ENCODE data around the gene ARHGEF33.

ARHGEF33 gene

DNA sequence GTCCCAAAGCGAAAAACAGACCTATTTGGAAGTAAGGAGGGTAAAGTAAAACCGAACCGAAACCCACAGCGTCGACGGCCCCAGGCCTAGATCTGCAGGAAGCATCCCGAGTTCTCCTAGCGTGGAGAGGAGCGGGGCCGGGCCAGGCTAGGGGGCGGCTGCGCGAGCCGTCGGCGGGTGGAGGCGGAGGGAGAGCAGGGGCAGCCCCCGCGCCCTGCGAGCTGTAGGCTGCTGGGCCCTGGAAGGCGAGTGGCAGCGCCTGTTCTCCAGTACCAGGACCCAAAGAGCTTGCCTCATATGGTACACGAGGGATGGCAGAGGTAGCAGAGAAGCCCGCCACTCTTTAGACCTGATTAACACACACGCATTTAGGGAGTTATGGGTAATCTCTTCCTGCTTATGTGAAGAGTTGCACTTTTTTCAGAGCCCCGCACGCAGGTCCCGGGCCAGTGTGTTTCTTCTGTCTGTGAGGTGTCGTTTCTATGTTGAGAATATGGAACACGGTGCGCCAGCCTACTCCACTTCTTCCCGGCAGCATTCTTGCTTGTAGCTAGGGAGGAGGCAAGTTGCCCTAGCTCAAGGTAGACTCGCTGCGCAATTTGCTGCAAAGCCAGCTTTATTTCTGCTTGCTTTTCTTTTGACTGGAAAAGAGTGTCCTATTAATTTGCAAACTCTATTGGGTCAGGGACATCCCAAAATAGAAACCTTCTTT is 71.1 kb downstream of the ARHGEF33 start:
- DNase-seq: no peak

DNA sequence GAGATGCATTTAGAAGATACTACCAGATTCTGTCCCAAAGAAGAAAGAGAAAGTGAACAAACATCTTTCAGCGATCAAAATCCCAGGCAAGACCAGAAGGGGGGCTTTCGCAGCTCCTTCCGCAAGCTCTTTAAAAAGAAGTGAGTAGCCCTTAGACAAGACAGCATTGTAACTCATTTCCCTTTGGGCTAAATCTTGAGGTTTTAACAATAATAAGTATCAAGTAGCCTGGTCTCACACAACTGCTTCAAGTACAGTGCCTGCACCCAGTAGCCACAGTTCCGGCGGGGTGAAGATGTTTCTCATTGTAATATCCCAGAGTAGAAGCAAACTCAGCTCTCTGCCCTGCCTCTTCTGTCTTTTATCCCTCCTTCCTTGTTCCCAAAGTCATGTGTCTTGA is 76.3 kb downstream of the ARHGEF33 start:
- no peak for DNase-seq

DNA sequence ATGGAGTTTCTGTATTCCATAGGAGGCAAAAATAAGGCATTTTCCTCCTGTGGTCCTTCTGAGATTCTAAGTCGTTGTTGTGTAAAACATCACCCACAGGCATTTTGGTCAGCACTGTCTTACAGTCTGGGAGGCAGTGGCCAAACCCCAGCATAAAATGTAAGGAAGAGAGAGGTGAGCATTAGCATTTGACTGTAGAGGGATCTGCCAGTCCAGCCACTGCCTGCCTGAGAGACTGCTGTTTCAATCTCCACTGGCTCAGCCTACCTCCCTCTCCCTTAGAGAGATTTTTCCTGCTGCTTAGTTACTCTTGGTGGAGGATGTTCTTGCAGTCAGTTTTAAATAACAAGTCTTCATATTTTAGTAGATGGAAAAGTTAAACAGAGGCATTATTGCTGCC is 77.0 kb downstream of the ARHGEF33 start:
- DNase-seq: no peak

DNA sequence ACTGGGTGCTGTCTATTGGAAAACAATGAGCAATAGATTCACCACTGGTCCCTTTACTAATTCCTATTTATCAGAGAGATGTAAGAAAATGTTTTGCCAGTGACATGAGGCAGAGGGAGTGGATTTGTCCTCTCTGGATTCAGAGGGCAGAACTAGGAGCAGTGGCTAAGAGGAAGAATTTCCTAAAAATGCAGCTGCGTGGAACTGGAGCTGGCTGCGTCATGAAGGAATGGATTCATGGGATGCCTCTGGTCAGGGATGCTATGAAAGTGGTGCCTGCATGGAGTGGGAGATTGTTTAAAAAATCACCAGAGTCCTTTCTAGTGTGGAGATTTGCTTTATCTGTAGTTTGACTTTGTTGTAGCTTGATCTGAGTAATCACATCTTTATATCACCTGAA is 78.3 kb downstream of the ARHGEF33 start:
- DNase-seq: no peak

DNA sequence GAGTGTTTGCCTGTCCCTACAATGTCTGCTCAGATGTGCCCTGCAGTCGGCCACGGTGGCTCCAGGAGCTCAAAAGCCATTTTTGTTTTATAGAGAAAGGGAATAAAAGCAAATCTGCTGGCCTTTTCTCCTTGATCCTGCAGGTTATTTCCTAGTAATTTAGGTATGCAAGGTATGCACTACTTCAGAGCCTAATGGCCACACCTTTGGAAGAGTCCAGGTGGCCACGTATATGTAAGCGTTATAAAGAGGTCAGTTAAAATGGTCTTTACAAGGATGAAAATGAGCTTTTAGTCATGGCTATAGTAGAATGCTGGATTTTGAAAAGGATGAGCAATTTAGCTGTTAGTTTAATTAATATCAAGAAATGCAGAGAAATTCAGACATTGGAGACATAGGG is 81.7 kb downstream of the ARHGEF33 start:
- DNase-seq: no peak

DNA sequence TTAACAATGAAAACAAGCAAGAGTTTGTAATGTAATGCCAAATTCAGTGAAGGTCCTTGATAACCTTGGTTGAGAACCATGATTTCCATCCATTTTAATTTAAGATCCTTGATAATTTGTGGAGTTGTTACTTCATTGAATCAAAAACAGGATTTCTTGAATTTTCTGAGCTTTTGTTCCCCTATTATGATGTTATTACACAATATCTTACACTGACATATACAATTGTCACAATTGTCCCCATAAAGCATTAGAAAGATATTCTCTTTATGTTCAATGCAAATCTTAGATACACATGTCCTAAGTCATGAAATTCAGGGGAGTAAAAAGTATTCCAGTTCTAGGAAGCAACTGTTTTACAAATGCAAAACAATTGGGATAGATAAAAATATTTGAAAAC is 83.6 kb downstream of the ARHGEF33 start:
- DNase-seq: no peak

DNA sequence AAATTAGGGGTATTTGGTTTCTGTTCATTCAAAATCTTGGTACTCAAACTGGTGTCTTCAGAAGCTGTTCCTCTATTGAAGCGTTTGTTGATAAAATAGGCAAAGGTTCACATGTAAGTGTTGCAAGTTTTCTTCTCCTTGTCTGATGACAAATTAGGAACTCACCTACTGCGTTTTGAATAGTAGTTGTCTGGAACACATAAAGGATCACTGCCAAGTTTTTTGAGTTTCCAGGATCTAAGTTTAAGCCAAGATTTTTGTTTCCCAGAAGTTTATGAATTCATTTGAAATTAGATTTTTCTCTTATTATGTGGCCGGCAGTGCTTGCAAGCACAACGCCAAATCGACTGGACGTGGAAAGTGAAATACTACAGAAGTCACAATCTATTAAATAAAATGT is 85.4 kb downstream of the ARHGEF33 start:
- DNase-seq: no peak

DNA sequence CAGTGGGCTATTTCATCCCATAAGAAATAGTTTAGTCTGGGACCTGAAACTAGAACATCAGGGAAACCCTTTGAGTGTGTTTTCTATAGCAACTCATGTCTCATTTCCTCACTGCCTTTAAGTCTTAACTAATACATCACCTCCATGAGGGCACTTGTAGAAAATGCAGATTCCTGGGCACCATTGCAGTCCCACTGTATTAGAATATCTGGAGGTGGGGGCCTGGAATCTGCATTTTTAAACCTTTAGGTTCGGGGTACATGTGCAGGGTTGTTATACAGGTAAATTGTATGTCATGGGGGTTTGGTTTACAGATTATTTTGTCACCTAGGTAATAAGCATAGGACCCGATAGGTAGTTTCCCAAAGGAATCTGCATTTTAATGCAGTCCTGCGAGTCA is 87.4 kb downstream of the ARHGEF33 start:
- DNase-seq: no peak

DNA sequence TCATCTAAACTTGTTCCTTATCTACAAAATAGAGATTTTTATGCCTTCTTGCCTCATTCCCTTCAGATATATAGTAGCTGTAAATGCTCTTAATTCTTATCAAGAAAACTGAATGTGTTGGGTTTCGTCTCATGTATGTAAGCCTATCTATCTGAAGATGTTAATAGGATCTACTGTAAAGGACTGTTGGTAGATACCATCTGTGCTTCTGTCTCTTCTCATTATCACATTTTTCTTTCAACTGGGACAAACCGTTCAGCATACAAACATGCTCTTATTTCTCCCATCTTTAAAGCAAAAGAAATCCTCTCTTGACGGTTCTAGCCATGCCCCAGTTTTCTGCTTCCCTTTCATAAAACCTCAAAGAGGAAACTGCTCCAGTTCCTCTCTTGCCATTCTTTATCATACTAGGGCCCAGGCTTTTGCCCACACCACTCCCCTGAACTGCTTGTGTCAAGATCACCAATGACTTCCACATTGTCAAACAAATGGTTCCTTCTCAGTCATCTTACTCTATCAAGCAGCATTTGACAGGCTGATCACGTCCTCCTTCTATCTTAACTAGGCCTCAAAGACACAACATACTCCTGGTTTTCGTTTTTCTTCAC is 88.7 kb downstream of the ARHGEF33 start:
- no peak for DNase-seq

DNA sequence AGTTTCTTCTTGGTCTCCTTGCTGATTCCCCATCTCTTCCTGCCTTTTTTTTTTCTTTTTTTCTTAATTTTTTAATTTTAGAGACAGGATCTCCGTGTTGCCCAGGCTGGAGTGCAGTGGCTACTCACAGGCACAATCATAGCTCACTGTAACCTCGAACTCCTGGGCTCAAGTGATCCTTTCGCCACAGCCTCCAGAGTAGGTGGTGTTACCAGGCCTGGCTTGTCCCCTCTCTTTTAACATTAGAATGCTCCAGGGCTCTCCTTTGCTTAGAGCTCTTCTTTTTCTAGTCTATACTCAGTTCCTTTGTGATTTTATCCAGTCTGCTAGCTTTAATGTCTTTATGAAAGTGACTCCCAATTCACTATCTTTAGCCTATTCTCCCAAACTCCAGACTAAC is 89.2 kb downstream of the ARHGEF33 start:
- DNase-seq: no peak

DNA sequence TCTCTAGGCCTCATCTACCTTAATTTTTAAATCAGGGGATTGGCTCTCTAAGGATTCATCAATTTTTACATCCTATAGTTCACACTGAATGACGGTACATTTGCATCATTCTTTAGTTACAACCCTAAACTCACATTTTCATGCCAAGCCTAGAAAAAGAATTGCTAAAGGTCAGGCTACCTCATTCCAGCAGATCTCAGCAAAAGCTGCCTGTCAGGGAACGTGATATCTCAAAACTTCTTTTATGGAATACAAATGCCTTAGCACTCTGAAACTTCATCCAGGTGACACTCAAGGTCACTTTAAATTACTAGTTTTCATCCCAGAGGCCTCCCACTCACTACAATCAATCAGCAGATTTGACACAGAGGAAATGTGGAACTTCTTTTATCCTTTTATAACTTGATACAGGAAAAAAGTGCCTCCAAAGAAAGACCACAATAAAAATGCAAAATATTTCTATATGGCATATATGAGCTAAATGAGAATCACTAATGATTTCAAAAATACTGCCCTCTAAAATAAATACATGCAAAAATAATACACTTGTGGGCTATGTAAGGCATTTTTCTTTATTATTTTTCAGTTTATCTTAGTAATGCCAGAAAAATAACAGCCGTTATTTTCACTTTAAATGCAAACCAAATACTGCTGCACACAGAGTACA is 91.5 kb downstream of the ARHGEF33 start:
- DNase-seq: no peak

DNA sequence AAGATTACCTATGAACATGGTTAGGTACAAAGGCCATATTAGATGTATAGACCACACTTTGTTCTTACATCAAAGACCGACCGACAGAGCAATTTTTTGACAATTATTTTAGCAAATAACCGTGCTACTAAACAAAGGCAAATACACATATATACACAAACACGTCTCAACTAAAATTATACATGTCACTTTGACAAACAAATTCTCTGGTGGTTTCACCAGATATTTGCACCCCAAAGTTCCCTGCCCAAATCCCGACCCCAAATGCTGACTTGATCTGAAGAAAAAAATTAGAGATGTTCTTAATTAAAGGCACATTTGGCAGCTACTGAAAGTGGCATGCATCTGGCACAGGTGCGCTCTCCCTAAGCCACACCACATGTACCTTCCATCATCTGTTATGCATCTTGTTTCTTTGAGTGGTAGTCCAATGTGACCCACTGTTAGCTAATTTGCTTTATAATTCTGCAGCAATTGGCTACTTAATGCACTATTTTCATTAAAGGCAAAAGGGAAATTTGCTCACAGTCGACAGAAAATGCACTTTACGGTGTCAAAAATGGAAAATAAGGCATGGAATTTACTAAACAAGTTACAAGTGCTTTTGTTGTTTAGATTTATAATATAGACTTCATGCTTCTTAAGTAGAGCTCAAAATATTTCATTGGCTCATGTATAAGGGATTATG is 92.1 kb downstream of the ARHGEF33 start:
- no peak for DNase-seq

DNA sequence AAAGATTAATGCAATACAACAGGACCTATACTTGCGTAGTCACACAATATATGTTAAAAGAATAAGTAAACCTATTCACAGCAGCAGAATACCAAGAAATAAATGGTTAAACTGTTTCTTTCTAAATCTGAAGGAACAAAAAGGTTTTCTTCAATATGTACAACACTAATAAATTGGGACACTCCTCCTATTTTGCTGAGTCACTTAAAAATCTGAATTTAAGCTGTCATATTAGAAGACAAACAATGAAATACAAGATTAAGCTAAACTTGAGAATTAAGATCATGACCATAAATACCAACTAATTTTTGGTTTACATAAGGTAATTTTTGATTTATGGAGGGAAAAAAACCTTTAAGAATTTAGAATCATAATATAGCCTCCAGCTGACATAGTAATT is 92.8 kb downstream of the ARHGEF33 start:
- no peak for DNase-seq

DNA sequence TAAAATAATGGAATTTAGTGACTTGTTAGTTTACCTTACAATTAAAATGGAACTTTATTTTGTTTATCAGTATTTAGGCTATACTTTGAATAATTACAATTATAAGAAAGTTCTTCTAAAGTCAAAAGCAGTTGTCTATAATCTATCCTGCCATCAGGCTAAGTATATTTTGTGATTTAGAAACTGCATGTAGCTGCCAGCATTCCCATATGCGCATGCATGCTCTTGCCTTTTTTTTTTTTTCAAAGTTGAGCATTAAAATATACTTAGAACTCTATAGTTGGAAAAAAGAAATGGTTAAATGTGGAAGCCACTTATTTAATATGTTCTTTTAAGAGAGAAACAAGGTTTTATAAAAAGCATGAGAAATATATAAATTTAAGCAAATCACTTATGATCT is 99.0 kb downstream of the ARHGEF33 start:
- no peak for DNase-seq

DNA sequence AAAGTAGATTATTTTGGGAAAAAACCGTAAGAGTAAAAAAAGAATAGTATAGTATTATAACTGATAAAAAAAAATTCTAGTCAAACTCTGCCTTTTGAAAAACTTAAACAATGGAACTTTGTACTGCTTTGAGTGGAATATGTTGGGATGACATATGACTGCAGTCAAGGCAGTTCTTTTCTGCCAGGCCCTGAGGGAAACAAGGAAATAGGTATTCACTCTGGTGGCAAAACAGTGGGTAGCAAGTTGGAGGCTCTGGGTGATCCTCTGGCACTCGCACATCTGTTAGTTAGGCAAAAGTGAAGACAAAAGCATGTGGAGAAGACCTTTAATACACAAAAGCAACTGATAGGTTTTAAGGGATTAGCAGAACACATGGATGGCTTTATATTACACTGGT is 102.2 kb downstream of the ARHGEF33 start:
- no peak for DNase-seq

DNA sequence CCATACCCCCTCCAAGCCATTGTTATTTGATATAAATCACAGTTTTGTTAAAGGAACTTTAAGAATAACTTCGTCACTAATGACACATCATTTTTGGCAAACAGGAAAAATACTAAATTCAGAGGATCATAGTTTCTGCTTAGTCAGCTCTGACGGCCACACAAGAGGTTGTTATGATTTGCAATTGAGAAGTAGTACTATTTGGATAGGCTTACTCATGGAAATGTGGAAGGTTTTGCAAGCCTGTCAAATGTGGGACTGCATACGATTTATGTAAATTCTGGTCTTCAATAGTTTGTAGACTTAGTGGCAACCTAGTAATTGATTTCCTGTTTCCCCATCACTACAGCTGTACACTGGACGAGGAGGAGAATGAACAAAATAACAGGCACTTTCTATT is 108.1 kb downstream of the ARHGEF33 start:
- no peak for DNase-seq

DNA sequence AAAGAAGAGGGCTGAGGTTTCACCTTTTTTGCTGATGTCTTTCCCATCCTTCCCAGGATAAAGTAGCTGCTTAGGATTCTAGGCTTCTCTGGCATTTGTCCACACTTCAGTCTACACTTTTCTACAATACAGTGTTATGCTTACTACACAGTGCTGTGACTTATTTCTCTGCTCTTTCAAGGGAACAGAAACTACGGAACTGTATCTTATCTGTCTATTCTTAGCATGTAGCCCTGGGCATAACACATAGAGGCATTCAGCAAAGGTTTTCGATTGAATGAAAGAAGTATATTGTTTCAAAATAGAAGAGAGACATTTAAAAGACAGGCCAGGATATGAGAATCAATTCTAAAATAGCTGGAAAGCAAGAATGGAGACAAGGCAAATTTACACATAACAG is 110.9 kb downstream of the ARHGEF33 start:
- DNase-seq: no peak

DNA sequence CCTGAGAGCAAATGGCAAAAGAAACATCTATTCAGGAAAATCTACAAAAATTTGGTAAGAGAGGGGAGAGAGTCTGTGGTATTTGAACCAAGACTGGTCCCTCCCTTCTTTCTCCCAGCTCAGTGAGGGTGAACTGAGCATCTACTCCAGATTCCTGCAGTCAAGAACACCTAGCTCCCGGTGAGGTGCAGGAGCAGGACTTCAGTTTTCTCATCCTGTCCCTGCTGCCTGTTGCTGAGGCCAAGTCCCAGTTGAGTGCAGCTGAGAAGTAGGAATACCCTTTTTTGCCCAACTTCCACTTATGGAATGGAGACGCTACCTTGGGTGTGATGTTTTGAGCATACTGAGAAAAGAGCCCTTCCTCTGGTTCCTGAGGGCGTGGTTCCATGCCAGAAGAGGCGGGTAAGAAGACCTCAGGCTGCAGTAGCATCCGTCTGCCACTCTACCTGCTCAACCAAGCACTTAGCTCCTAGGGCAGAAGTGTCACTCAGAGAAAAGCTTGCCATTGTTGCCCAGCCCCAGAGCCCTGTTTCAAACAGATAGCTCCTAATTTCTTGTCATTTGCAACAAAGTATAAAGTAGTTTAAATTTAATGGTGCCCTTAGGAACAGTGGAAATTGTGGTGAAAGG is 118.3 kb downstream of the ARHGEF33 start:
- no peak for DNase-seq

DNA sequence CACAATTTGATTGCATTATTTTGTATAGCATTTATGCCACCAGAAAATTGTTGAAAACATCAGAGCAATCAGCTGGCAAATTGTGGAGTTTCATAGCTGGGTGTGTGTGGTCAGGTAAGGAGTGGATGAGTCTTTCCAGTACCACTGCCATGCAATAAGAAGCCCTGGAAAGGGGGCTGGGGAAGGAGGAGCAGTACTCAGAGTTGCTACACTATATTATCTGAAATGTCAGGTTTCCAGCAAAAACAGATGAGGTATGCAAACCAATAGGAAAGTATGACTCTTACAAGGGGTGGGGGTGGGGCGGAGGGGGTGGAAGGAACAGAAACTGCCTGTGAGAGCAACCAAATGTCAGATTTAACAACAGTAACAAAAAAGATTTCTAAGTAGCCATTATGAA is 119.0 kb downstream of the ARHGEF33 start:
- no peak for DNase-seq

DNA sequence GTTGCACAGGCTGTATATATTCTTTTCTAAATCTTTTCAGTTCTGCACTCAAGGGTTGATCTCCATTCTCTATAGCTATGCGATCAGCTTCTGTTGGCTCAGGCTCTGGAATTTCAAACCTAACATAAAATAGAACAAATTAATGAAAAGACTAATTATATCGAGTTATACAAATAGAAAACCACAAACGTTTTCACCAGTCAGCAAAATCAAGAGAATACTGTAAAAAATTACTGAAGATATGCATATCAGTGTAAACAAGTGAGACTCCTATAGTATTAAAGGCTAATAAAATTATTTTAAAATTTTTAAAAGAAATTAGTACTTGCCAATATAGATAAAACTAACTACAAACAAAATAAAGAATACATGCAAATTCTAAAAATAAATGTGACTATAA is 124.2 kb downstream of the ARHGEF33 start:
- DNase-seq: no peak

DNA sequence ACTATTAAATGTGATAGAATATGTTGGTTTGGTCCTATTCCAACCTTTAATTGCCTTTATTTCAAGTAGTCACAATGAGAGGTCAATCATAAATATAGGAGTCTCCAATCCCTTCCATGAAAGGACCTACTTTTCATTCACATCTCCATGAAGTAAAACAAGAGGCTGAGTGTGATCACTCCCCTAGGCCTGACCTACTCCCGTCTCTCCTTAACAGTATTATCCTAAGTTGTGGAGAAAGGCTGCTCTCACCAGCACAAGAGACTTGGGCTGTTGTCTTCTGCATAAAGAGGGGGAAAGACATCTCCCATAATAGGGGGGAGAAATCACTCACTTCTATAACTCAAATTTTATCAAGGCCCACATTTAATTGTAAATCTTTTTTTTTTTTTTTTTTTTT is 125.7 kb downstream of the ARHGEF33 start:
- no peak for DNase-seq

DNA sequence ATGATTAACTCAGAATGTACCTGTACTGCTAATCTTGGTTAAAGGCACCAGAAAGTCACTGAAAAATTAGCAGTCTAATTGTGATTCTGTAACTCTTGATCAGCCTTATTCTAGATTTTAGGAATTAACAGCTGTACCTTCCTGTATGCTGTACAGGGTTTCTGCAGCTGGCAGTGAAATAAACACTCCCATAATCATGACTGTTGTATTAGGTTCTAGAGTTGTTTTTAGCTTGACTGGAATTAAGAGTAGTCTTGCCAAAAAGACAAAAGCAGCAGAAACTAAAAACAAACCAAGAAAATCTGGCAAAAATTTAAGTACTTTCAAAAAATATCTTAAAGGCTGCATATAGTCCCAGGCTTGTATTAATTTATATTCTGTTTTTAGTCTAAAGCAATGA is 127.7 kb downstream of the ARHGEF33 start:
- DNase-seq: no peak

DNA sequence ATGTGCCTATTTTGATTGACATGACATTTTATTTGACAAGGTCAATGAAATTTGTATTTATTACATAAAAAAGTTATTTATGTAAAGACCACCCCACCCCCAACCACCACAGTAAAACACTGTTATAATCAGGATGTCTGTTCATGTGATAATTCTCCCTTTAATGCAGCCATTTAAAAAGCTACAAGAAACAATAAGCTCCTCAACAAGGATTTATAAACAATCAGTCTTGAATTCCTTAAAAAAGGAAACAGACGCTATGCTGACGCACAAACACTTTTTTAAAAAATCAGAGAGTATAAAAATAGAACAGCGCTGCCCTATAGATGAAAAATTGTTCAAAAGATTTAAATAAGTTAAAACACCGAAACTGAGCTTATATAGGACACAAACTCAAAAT is 129.0 kb downstream of the ARHGEF33 start:
- DNase-seq: no peak
